Neural cell (in vitro differentiated cells): Measurements from ENCODE around the gene TENM3.

ENCODE experiments used
- EZH2 ChIP-seq: fragments of 200-600, 300-800 bp; shearing (Covaris generic), sonication (generic); IDR thresholded peaks from 2 replicates; pipeline ENCODE4 v1.6.1; 2014; ENCODE audit warnings: antibody characterized with exemption, low read length, borderline replicate concordance, mild to moderate bottlenecking; ENCODE audit not compliant: insufficient read depth, poor library complexity, severe bottlenecking
- TF ChIP-seq, protein P1 (sequence below): fragments of 450-650 bp; IDR thresholded peaks from 2 replicates; pipeline ENCODE4 v1.5.1; 2014; ENCODE audit warnings: antibody characterized with exemption, mild to moderate bottlenecking, moderate library complexity; ENCODE audit not compliant: poor library complexity, severe bottlenecking

GRCh38 chr4:182222766-182223165 is 20.4 kb upstream of the TENM3 start:
- TF ChIP-seq, protein P1, sequence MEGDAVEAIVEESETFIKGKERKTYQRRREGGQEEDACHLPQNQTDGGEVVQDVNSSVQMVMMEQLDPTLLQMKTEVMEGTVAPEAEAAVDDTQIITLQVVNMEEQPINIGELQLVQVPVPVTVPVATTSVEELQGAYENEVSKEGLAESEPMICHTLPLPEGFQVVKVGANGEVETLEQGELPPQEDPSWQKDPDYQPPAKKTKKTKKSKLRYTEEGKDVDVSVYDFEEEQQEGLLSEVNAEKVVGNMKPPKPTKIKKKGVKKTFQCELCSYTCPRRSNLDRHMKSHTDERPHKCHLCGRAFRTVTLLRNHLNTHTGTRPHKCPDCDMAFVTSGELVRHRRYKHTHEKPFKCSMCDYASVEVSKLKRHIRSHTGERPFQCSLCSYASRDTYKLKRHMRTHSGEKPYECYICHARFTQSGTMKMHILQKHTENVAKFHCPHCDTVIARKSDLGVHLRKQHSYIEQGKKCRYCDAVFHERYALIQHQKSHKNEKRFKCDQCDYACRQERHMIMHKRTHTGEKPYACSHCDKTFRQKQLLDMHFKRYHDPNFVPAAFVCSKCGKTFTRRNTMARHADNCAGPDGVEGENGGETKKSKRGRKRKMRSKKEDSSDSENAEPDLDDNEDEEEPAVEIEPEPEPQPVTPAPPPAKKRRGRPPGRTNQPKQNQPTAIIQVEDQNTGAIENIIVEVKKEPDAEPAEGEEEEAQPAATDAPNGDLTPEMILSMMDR: no peak
- TF ChIP-seq EZH2: no peak
